ENCODE data around the gene SCAMP2.

Gene SCAMP2

GRCh38 chr15:74863239-74864056 lies 9.7 kb downstream of the SCAMP2 start:
- DNase-seq (ENCODE audit: low read depth in 2 of 3, low spot score in 2 of 3) = no peak

GRCh38 chr15:74858369-74858740 lies 14.8 kb downstream of the SCAMP2 start:
- DNase-seq (ENCODE audit: low read depth in 2 of 3, low spot score in 2 of 3) = no peak

GRCh38 chr15:74857671-74858368 lies 15.3 kb downstream of the SCAMP2 start:
- no peak for DNase-seq (ENCODE audit: low read depth in 2 of 3, low spot score in 2 of 3)

- no peak for DNase-seq (ENCODE audit: low read depth in 2 of 3, low spot score in 2 of 3)
Measured at GRCh38 chr15:74857082-74857655, 16.0 kb downstream of the SCAMP2 start.

- no peak for DNase-seq (ENCODE audit: low read depth in 2 of 3, low spot score in 2 of 3)
Measured at GRCh38 chr15:74856537-74856936, 16.6 kb downstream of the SCAMP2 start.

- no peak for DNase-seq (ENCODE audit: low read depth in 2 of 3, low spot score in 2 of 3)
Measured at GRCh38 chr15:74855857-74856256, 17.3 kb downstream of the SCAMP2 start.

- DNase-seq (ENCODE audit: low read depth in 2 of 3, low spot score in 2 of 3) = no peak
Measured at GRCh38 chr15:74854453-74855022, 18.6 kb downstream of the SCAMP2 start.

- DNase-seq (ENCODE audit: low read depth in 2 of 3, low spot score in 2 of 3) = no peak
Measured at GRCh38 chr15:74851960-74852359, 21.2 kb downstream of the SCAMP2 start.

GRCh38 chr15:74850393-74850792 lies 22.8 kb downstream of the SCAMP2 start:
- DNase-seq (ENCODE audit: low read depth in 2 of 3, low spot score in 2 of 3) = no peak

- DNase-seq (ENCODE audit: low read depth in 2 of 3, low spot score in 2 of 3) = no peak
Measured at GRCh38 chr15:74847432-74847831, 25.7 kb downstream of the SCAMP2 start.

GRCh38 chr15:74845581-74845980 lies 27.6 kb downstream of the SCAMP2 start:
- DNase-seq (ENCODE audit: low read depth in 2 of 3, low spot score in 2 of 3) = no peak

- DNase-seq (ENCODE audit: low read depth in 2 of 3, low spot score in 2 of 3) = no peak
Measured at GRCh38 chr15:74845208-74845568, 28.0 kb downstream of the SCAMP2 start.

- no peak for DNase-seq (ENCODE audit: low read depth in 2 of 3, low spot score in 2 of 3)
Measured at GRCh38 chr15:74844319-74845207, 28.6 kb downstream of the SCAMP2 start.

GRCh38 chr15:74843891-74844299 lies 29.3 kb downstream of the SCAMP2 start:
- DNase-seq (ENCODE audit: low read depth in 2 of 3, low spot score in 2 of 3) = no peak

GRCh38 chr15:74843445-74843828 lies 29.7 kb downstream of the SCAMP2 start:
- no peak for DNase-seq (ENCODE audit: low read depth in 2 of 3, low spot score in 2 of 3)

- DNase-seq (ENCODE audit: low read depth in 2 of 3, low spot score in 2 of 3) = peak; percentile 79 to 93 (median 89)
Measured at GRCh38 chr15:74842581-74843444, 30.4 kb downstream of the SCAMP2 start, which contains the start of gene ULK3. Gene ULK3, minus strand, starts transcription at chr15:74843156. Its CDS starts 51 bp downstream, at chr15:74843105.

- no peak for DNase-seq (ENCODE audit: low read depth in 2 of 3, low spot score in 2 of 3)
Measured at GRCh38 chr15:74841891-74842373, 31.2 kb downstream of the SCAMP2 start.

- DNase-seq (ENCODE audit: low read depth in 2 of 3, low spot score in 2 of 3) = no peak
Measured at GRCh38 chr15:74840851-74841775, 32.1 kb downstream of the SCAMP2 start.

Data from activated CD8-positive, alpha-beta memory T cell treated with anti-CD3 and anti-CD28 coated beads for 48 hours (primary cell).